Peyer's patch (tissue), 4 donors: ENCODE measurements around the gene MUC6. TPM values are rescaled to one million over a fixed set of nuclear protein-coding genes. Genes with fewer than 3 reads are reported as not detected.

Experiments
- DNase-seq, 3 donors: peaks; one replicate each; pipeline ENCODE4 v3.0.0-alpha.2; 2017 to 2019
- H3K27ac ChIP-seq, 4 donors: fragments of 200-600 bp; sonication (generic); one replicate each; pipeline ENCODE4 v1.5.1; 2016 to 2019
- H3K27me3 ChIP-seq, 2 donors: fragments of 200-600 bp; sonication (generic); one replicate each; pipeline ENCODE4 v1.5.1; 2019
- H3K36me3 ChIP-seq, 3 donors: fragments of 200-600 bp; sonication (generic); one replicate each; pipeline ENCODE4 v1.5.1; 2016 to 2019
- H3K4me1 ChIP-seq, 4 donors: fragments of 200-600 bp; sonication (generic); one replicate each; pipeline ENCODE4 v1.5.1; 2016 to 2019
- H3K4me3 ChIP-seq, 4 donors: fragments of 200-600 bp; sonication (generic); 1 replicate in 3 of 4; 2 replicates in 1 of 4; pipeline ENCODE4 v1.5.1; 2016 to 2019; ENCODE audit warnings: mild to moderate bottlenecking in 1 of 4
- H3K9me3 ChIP-seq, 4 donors: fragments of 200-600 bp; sonication (generic); one replicate each; pipeline ENCODE4 v1.5.1; 2016 to 2019; ENCODE audit warnings: mild to moderate bottlenecking in 1 of 4
- CTCF ChIP-seq, 6 experiments: fragments of 450-650 bp in 4 of 6; fragments of 200-600 bp in 2 of 6; sonication (generic) in 1 of 6; IDR thresholded peaks; one replicate each; pipeline ENCODE4 v1.5.1; 2017 to 2019; ENCODE audit warnings: antibody characterized with exemption in 6 of 6, mild to moderate bottlenecking in 3 of 6, moderate library complexity in 1 of 6
- POLR2A ChIP-seq, 2 donors: fragments of 450-650 bp; IDR thresholded peaks; one replicate each; pipeline ENCODE4 v1.5.1; 2017; ENCODE audit warnings: antibody characterized with exemption in 2 of 2, mild to moderate bottlenecking in 2 of 2, moderate library complexity in 2 of 2
- total RNA-seq, 4 donors: library from RNA; depleted of rRNA; stranded (reverse); fragments of >200 nt; gene quantifications; one replicate each; pipeline ENCODE4 v1.1.0, GENCODE V29; 2016

Gene MUC6
- total RNA-seq, 4 donors from 2014 or later = not detected

GRCh38 chr11:1082728-1083620 lies 46.5 kb upstream of the MUC6 start:
- peak in 1 of 3 donors; percentile 52 for DNase-seq
- no peak overlapping the region for H3K27ac ChIP-seq
- no peaks in the 10 kb centered on the region for H3K36me3 ChIP-seq
- no peaks in the 10 kb centered on the region for H3K9me3 ChIP-seq
- no peaks in the 10 kb centered on the region for H3K4me1 ChIP-seq
- H3K4me3 ChIP-seq = no peak overlapping the region
- TF ChIP-seq POLR2A (IDR thresholded peaks at IDR 0.05) (no peak), CTCF (IDR thresholded peaks at IDR 0.05) (no peak)
- no peaks in the 10 kb centered on the region for H3K27me3 ChIP-seq

GRCh38 chr11:1082346-1082727 lies 45.8 kb upstream of the MUC6 start:
- no peak overlapping the region for H3K27ac ChIP-seq
- peak in 1 of 3 donors; percentile 51 for DNase-seq
- no peak for TF ChIP-seq POLR2A (IDR thresholded peaks at IDR 0.05)
- no peak for TF ChIP-seq CTCF (IDR thresholded peaks at IDR 0.05)
- H3K27me3 ChIP-seq = no peaks in the 10 kb centered on the region
- H3K4me1 ChIP-seq = no peaks in the 10 kb centered on the region
- H3K4me3 ChIP-seq = no peak overlapping the region
- H3K9me3 ChIP-seq = no peaks in the 10 kb centered on the region
- H3K36me3 ChIP-seq = no peaks in the 10 kb centered on the region

GRCh38 chr11:1081601-1082311 lies 45.2 kb upstream of the MUC6 start:
- no peaks in the 10 kb centered on the region for H3K36me3 ChIP-seq
- H3K4me3 ChIP-seq = no peak overlapping the region
- H3K27me3 ChIP-seq = no peaks in the 10 kb centered on the region
- no peaks in the 10 kb centered on the region for H3K9me3 ChIP-seq
- TF ChIP-seq POLR2A (IDR thresholded peaks at IDR 0.05) = no peak
- no peak for TF ChIP-seq CTCF (IDR thresholded peaks at IDR 0.05)
- peak in 1 of 3 donors; percentile 57 for DNase-seq
- no peak overlapping the region for H3K27ac ChIP-seq
- H3K4me1 ChIP-seq = no peaks in the 10 kb centered on the region

GRCh38 chr11:1078191-1078601 lies 41.7 kb upstream of the MUC6 start:
- DNase-seq = peak in 1 of 3 donors; percentile 45
- Histone ChIP-seq H3K27ac (peak overlapping the region in 2 of 4 donors; percentile 22 to 44), H3K9me3 (no peaks in the 10 kb centered on the region), H3K4me3 (peak overlapping the region in 2 of 4 donors; percentile 32 to 42), H3K36me3 (no peaks in the 10 kb centered on the region), H3K27me3 (no peaks in the 10 kb centered on the region), H3K4me1 (peaks cover 0 to 12% (median 5%) of the 10 kb centered on the region in 4 donors)
- TF ChIP-seq CTCF (IDR thresholded peaks at IDR 0.05) (no peak), POLR2A (IDR thresholded peaks at IDR 0.05) (no peak)

- Histone ChIP-seq H3K36me3 (no peaks in the 10 kb centered on the region), H3K27ac (peak overlapping the region in 2 of 4 donors; percentile 44 to 65), H3K4me1 (peaks cover 0 to 18% (median 5%) of the 10 kb centered on the region in 4 donors), H3K9me3 (no peaks in the 10 kb centered on the region), H3K27me3 (no peaks in the 10 kb centered on the region), H3K4me3 (peak overlapping the region in 2 of 4 donors; percentile 32 to 42)
- TF ChIP-seq CTCF (IDR thresholded peaks at IDR 0.05) (no peak), POLR2A (IDR thresholded peaks at IDR 0.05) (no peak)
- DNase-seq = peak in 1 of 3 donors; percentile 50
Measured at GRCh38 chr11:1077417-1078119, 41.0 kb upstream of the MUC6 start.
